GM12891 (cell line): ENCODE measurements around the gene LRRC15.
A peak's percentile ranks its signal among the peaks of the same experiment; 100 is the strongest.

Source experiments
- DNase-seq: peaks from one replicate; pipeline ENCODE4 v3.0.0; 2011; ENCODE audit warnings: low spot score; ENCODE audit not compliant: insufficient read length
- FAIRE-seq: peaks from 2 replicates; lab custom pipeline; 2011; peaks lifted over from hg19 to GRCh38; lab: Jason Lieb, UNC
- PAX5 ChIP-seq: IDR thresholded peaks from 2 replicates; pipeline ENCODE4 v1.6.1; 2011; ENCODE audit warnings: low read length, moderate library complexity, mild to moderate bottlenecking; ENCODE audit not compliant: insufficient read depth, severe bottlenecking
- POLR2A ChIP-seq: IDR thresholded peaks from 2 replicates; pipeline ENCODE4 v1.6.1; 2011; ENCODE audit warnings: low read depth, low read length, control low read depth
- POLR2AphosphoS5 ChIP-seq: IDR thresholded peaks from 2 replicates; pipeline ENCODE4 v1.6.1; 2011; ENCODE audit warnings: low read depth, low read length, control low read depth
- POU2F2 ChIP-seq: IDR thresholded peaks from 2 replicates; pipeline ENCODE4 v1.6.1; 2011; ENCODE audit warnings: low read depth, mild to moderate bottlenecking, control low read depth, low read length, moderate library complexity
- SPI1 ChIP-seq: IDR thresholded peaks from 2 replicates; pipeline ENCODE4 v1.6.1; 2011; ENCODE audit warnings: low read depth, low read length, control low read depth
- TAF1 ChIP-seq: IDR thresholded peaks from 2 replicates; pipeline ENCODE4 v1.6.1; 2011; ENCODE audit warnings: low read depth, low read length, control low read depth

LRRC15 gene

GRCh38 chr3:194320744-194321243 lies 48.7 kb downstream of the LRRC15 start:
- no peak for FAIRE-seq

GRCh38 chr3:194320100-194320499 lies 49.4 kb downstream of the LRRC15 start:
- no peak for TF ChIP-seq POU2F2
- DNase-seq: no peak
- no peak for FAIRE-seq

More at GRCh38 chr3:194320744-194321243, 48.7 kb downstream of the LRRC15 start:
- DNase-seq: no peak
- no peak for TF ChIP-seq POLR2A
- no peak for TF ChIP-seq SPI1
- no peak for TF ChIP-seq PAX5
- TF ChIP-seq POU2F2: no peak
- no peak for TF ChIP-seq POLR2AphosphoS5
- no peak for TF ChIP-seq TAF1

- TF ChIP-seq PAX5 (no peak), POLR2A (no peak), TAF1 (no peak), POU2F2 (no peak)
- FAIRE-seq (no peak), DNase-seq (no peak)
Observed at GRCh38 chr3:194318511-194319161, 50.9 kb downstream of the LRRC15 start.

GRCh38 chr3:194316918-194317317 lies 52.6 kb downstream of the LRRC15 start:
- FAIRE-seq: no peak
- DNase-seq: no peak
- TF ChIP-seq PAX5 (no peak), POLR2A (no peak), POLR2AphosphoS5 (no peak), SPI1 (no peak), POU2F2 (no peak), TAF1 (no peak)

GRCh38 chr3:194315965-194316361 lies 53.6 kb downstream of the LRRC15 start:
- no peak for FAIRE-seq
- TF ChIP-seq TAF1: no peak
- no peak for TF ChIP-seq PAX5
- no peak for TF ChIP-seq SPI1
- TF ChIP-seq POLR2AphosphoS5: no peak
- no peak for TF ChIP-seq POLR2A
- TF ChIP-seq POU2F2: no peak
- no peak for DNase-seq

- DNase-seq (peak; percentile 91), FAIRE-seq (peak; percentile 92)
- TF ChIP-seq POLR2A (no peak), POU2F2 (0 out of 2 replicates have a peak, but pooled peaks have one; percentile 40)
Observed at GRCh38 chr3:194315088-194315964, 54.2 kb downstream of the LRRC15 start.

GRCh38 chr3:194314388-194315068 lies 55.0 kb downstream of the LRRC15 start:
- FAIRE-seq: no peak
- DNase-seq: no peak
- no peak for TF ChIP-seq POLR2AphosphoS5
- TF ChIP-seq POLR2A: no peak
- TF ChIP-seq PAX5: no peak
- TF ChIP-seq SPI1: no peak
- TF ChIP-seq TAF1: no peak
- no peak for TF ChIP-seq POU2F2

- TF ChIP-seq SPI1 (no peak), PAX5 (no peak), TAF1 (no peak), POU2F2 (no peak), POLR2A (no peak), POLR2AphosphoS5 (no peak)
- DNase-seq (no peak), FAIRE-seq (no peak)
Observed at GRCh38 chr3:194313560-194314387, 55.8 kb downstream of the LRRC15 start.

- TF ChIP-seq SPI1: no peak
- TF ChIP-seq TAF1: no peak
- no peak for TF ChIP-seq POLR2AphosphoS5
- TF ChIP-seq PAX5: no peak
- TF ChIP-seq POLR2A: no peak
- no peak for TF ChIP-seq POU2F2
- FAIRE-seq: no peak
- DNase-seq: no peak
Observed at GRCh38 chr3:194312743-194313281, 56.7 kb downstream of the LRRC15 start.
